D341Med (cell line): ENCODE results near the gene INTS1.

Source experiments
- DNase-seq: peaks from one replicate; pipeline ENCODE4 v3.0.0; 2012; ENCODE audit warnings: low spot score

INTS1 gene

DNA sequence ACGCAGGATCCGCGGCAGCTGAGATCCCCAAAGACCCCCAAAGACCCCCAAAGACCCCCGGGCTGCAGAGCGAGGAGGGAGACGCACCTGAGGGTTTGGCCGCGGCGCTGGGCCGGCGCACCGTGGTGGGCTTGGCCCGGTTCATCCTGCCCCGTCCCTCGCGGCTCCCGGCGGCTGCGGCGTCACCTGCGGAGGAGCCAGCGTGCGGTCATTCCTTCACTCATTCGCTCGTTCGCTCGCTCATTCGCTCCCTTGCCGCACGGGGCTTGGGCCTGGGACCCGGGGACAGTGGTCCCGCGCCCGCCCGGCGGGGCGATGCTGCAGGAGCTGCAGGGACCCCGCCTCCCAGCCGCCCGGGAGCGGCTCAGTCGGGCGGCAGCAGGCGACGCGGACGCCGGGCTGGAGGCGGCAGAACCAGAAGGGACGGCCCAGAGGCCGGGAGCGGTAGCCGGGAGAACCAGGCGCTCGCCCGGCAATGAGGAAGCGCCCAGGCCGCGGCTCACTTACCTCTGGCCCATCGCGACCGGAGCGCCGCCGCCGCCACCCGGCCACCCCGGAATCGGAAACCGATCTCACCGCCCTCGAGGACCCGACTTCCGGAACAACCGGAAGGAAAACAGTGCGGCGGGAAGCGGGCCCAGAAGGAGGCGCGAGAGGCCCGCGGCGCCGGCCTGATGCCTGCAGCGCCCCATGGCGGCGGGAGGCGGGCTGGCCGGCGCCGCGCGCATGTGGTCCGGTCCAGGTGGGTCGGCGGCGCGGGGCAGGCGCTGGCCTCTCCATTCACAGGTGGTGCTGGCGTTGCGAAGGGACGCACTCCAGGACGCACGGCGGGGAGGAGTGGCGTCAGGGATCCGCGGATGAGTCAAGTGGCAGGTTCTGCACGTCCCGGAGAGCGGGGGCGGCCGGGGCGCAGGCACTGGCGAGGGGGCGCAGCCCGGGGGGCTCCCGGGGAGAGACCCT, at the start of gene INTS1:
Gene INTS1 (minus strand): TSS at position 574 of the 960 bp plus-strand sequence. CDS start 429 bp downstream, at position 145.
- peak; percentile 97 for DNase-seq

DNA sequence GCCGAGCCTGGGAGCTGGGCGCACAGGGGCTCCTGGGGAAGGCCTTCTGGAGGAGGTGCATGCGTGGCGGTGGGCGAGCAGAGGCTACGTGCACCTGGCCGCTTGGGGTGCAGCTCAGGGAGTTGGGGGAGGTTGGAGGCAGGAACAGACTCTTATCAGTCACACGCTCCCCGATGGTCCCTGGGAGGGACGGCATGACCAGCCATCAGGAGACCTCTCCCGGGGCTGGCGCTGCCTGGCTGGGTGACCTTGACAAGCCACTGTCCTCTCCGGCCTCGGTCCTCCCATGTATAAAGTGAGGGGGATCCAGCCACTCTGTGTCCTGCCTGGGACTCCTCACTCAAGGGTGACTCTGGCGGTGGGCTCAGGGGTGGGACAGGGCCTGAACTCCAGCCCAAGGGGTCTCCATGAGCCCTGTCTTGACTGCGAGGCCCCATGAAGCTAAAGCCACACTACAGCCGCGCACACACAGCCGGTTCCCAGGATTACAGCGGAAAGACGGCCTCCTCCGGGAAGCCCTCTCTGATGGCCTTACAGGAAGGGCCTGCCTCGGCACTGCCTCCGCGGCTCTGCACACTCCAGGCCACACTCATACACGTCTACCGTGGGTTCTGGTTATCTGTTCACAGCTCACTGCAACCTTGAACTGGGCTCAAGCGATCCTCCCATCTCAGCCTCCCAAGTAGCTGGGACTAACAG, 49.5 kb upstream of the INTS1 start:
- no peak for DNase-seq

DNA sequence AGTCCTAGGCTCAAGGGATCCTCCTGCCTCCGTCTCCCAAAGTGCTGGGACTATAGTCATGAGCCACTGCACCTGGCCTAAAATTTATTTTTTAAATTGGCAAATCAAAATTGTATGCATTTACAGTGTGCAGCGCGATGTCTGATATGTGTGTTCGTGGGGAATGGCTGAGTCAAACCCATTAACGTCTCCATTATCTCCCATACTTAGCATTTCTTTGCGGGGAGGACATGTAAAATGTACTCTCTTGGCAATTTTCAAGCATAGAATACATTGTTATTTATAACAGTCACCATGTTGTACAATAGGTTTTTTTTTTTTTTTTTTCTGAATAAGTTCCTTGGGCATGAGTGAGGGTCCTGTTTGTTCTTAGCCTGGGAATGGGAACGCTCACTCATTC, 48.0 kb upstream of the INTS1 start:
- DNase-seq: no peak

DNA sequence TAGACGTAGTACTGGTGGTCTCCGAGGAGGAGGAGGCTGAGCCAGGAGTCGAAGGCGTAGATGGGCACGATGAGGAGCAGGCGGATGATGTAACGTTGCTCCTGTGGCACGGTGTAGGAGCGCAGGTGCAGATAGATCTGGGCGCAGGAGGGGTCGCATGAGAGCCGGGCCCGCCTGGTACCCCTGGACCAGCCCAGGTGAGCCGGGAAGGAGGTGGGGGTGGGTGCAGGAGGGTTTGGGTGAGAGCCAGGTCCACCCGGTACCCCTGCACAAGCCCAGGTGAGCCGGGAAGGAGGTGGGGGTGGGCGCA, 46.6 kb upstream of the INTS1 start:
- DNase-seq: no peak

DNA sequence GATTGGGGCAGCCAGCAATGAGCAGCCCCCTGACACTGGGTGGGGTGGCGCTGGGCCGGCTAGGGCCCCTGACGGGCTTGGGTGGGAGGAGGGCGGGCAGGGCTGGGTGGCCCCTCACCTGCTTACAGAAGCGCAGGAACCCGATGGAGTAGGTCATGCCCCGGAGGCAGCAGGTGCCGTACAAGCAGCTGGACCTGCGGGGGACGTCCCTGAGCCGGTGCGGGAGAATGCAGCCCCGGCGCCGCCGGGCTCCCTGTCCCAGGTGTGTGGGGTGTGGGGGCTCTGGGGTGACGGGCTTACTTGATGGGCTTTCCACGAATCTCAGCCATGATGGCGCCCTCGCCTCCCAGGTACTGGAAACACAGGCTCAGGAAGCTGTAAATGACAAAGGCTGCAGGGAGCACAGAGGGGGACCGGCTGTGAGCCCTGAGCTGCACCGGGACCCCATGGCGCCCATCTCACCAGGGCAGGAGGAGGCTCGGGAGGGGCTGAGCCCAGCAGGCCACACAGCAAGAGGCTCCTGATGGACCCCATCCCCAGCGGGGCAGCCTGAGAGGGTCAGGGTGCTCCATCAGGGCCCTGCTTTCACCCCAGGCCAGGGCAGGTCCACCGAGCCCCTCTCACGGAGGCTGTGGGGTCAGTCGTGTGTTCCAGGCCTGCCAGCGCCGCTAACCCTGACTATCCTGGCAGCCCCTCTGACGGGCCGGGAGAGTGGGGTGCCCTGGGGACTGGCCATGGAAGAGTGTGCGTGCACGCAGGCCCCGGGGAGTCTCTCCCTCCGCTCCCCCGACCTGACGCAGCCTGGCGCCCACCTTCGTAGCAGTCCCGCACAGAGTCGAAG, 46.0 kb upstream of the INTS1 start:
- no peak for DNase-seq

DNA sequence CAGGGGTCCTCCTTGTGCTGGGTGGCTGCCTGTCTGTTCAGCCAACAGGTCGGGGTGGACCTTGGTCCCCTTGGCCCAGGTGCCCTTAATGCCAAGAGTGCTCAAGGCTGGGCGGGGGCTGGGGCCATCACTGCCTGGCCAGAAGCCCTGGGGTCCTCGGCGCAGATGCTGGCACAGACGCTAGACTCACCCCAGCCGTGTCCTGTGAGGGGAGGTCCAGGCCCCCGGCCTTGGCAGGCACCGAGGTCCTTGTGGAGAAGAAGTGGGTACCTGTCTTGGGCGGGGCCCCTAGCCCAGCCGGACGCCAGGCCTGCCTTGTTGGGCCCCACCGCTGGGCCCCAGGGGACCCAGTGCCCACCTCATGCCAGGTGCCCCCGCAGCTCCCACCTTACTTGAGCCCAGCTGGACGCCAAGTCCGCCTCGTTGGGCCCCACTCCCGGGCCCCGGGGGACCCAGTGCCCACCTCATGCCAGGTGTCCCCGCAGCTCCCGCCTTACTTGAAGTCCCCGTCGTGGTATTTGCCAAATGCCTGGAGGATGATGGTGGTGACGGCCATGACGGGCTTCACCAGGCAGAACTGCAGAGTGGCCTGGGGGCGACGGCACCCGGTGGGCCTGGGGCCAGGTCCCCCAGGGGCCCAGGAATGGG, 45.3 kb upstream of the INTS1 start:
- DNase-seq: no peak

- DNase-seq: no peak
Observed at GRCh38 chr7:1548944-1549343, 44.8 kb upstream of the INTS1 start.

DNA sequence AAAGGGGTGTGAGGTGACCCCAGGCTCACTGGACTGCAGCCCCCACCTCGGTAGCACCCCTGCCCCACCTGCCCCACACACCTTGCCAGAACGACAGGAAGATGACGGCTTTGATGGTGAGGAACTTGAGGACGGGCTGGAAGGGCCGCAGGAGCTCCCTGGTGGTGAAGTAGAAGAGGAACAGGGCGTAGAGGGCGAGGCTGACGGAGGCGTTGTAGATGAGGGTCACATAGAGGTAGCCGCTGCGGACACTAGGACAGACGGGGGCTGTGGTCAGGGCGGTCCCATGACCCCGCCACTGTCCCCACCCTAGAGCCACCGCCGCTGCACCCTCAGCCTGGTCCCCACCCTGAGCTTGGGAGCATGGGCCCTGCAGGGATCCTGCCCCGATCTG, 44.2 kb upstream of the INTS1 start:
- no peak for DNase-seq

GRCh38 chr7:1547777-1548437, 43.7 kb upstream of the INTS1 start:
- DNase-seq: no peak

GRCh38 chr7:1546909-1547776, 43.0 kb upstream of the INTS1 start:
- DNase-seq: no peak

GRCh38 chr7:1546274-1546908, 42.2 kb upstream of the INTS1 start:
- DNase-seq: no peak

DNA sequence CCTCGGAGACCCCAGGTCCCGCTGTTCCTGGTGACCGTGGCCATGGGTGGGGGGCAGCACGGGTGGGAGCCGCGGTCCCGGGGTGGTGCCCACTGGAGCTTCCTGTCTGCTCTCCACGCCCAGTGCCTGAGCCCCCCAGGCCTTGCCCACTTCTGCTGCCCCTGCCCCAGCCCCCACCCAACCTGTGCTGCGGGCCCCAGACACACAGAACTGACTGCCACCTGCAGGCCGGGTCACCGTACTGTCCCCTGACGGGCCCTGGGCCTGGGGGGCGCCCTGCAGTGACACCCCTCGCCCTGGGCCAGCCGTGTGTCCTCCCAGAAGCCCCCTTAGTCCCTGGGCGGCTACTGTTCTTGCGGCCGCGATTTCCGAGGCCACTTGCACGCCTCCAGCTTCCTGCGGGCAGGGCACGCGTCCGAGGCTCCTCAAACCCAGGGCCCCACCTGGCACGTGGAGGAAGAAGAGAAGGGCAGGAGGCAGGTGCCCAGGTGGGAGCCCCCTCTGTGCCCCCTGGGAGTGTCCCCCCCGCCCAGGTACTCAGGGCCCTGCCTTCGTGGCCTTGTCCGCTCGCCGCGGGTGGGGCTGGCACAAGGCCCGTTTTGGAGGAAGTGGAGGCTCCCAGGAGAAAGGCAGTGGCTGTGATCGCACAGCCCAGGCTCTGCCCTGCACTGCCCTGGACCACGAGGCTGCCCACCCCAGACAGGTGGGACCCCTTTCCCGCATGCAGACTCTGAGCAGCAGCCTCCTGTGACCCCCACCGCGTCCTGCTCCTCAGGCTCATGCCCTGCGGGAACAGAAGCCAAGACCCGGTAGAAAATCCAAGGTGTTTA, 41.4 kb upstream of the INTS1 start:
- no peak for DNase-seq

- no peak for DNase-seq
Observed at GRCh38 chr7:1544896-1545416, 40.8 kb upstream of the INTS1 start.

- DNase-seq: no peak
Observed at GRCh38 chr7:1544178-1544895, 40.1 kb upstream of the INTS1 start.

- no peak for DNase-seq
Observed at GRCh38 chr7:1543826-1544177, 39.6 kb upstream of the INTS1 start.

DNA sequence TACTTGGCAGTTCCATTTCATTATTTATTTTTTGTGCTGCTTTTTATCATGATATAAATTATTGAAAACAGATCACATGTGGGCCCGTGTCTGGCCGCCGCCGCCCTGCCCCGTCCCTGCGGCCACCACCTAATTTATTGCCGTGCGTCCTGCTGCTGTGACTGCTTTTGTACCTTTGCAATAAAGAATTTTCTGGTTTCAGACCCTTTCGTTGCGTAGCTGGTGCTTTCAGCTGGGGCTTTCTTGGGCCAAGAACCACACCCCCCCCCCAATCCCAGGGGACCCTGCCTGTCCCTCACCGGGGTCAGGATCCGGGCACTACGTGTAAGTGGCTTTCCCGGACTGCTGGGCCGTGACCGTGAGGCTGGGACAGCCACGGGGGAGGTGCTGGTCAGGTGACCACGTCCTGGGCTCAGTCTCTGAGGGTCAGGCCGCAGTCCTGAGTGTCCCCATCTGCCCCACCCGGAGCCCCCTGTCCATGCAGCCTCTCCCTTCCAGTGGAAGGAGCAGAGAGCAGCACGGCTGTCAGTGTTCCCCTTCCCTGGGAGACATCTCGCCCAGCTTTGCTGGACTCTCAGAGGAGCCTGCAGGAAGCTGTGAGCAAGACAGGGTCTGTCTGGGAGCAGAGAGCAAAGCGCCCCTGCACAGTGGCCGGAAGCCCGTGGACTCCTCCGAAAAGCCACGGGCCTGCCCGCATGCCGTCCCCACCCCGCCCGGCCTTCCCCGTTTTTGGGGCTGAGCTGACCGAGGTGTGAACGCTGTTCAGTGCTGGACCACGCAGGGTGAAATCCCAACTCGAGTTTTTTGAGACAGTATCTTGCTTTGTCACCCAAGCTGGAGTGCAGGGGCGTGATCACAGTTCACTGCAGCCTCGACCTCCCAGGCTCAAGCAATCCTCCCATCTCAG, 38.9 kb upstream of the INTS1 start:
- no peak for DNase-seq

GRCh38 chr7:1542329-1542728, 38.1 kb upstream of the INTS1 start:
- no peak for DNase-seq
